ENCODE results near the gene KCNJ2.

DNA sequence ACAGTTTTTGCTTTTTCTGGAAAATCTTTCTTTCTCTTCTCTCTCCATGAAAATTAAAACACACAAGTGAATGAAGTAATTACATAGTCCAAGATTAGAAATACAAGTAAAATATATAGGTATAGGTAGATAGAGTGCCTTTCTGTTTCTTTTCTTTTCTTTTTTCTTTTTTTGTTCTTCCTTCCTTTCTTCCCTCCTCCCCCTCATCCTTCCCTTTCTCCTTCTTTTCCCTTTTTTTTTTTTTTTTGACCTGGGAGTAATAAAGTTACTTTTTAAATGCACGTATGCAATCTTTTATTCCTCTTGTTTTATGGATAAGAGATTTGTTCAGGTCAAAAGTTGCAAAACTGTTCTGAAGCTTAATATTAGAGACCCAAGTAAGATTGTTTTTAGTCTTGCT, 34.6 kb upstream of the KCNJ2 start:
- no peak for TF ChIP-seq EZH2 (IDR thresholded peaks at IDR 0.05; ENCODE audit: insufficient read depth, poor library complexity, severe bottlenecking)
- TF ChIP-seq EZH2phosphoT487 (IDR thresholded peaks at IDR 0.05; ENCODE audit: insufficient read depth, low read depth): no peak

Data from GM23248 (cell line).